ENCODE measurements around the gene MINDY3.
"Not testable (repeated sequence)": the region's sequence is repeated elsewhere in the genome, so short reads cannot be mapped to it uniquely, and the experiment has no call there.

MINDY3 gene

DNA sequence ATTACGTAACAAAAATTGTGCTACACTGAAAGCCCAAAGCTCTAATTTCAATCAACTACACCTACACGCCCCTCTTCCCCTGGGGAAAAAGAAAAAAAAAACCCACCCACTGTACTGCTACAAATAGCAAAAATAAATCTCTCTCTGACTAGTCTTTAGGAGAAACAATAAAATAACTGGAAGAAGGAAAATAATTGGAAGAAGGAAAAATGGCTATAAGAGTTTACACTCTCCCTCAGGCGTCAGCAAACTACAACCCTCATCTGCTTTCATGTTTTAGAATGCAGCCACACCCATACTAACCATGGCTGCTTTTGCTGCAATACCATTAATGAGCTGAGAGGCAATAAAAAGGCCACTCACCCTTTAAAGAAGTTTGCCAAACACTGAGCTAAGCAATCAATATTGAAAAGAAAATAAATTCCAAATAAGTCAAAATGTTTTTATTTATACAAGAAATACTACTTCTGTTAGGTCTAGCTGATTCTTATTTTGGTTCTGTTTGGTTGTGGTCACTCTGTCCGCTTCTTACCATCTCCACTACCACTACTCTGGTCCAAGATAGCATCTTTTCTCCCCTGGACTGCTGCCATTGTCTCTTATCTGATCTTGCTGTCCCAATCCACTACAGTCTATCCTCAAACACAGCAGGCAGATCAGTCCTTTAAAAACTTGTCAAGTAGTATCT is 3.8 kb downstream of the MINDY3 start:
- DNase-seq, result peak in 1 of 2 experiments; percentile 10

DNA sequence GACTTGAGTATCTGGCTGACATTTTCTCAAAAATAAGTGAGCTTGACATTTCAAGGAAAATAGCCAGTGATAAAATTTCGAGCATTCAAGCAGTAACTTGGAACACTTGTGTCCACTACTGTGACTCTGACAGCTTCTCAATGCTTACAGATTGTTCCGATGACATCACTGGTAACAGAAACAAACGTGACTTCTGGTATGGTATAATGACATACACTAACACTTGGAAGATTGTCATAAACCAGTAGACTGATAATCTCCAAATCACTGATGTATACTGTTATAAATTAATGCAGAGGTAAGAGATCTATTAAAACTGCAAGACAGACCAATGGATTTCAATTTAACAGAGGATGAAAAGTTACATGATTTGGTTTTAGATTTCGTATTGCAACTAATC is 6.5 kb downstream of the MINDY3 start:
- no peak for DNase-seq

DNA sequence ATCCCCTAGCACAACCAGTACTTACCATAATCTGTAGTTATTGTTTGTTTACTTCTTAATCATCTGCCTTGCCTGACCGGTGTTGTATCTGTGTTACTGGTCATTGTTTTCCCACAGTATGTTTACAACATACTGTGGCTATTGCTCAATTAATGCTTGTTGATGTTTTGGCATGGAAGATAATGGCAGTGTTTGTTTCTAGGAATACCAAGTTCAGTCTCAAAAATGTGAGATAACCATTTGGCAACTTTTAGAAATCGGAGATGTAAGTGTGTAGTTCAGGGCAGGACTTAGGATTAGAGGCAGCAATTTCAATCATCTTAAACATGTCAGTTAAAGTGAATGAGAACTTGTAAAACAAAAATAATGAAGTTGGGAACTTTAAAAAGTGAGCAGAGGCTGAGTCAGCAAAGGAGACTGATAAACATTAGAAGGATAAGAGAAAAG is 8.2 kb downstream of the MINDY3 start:
- DNase-seq, result no peak

DNA sequence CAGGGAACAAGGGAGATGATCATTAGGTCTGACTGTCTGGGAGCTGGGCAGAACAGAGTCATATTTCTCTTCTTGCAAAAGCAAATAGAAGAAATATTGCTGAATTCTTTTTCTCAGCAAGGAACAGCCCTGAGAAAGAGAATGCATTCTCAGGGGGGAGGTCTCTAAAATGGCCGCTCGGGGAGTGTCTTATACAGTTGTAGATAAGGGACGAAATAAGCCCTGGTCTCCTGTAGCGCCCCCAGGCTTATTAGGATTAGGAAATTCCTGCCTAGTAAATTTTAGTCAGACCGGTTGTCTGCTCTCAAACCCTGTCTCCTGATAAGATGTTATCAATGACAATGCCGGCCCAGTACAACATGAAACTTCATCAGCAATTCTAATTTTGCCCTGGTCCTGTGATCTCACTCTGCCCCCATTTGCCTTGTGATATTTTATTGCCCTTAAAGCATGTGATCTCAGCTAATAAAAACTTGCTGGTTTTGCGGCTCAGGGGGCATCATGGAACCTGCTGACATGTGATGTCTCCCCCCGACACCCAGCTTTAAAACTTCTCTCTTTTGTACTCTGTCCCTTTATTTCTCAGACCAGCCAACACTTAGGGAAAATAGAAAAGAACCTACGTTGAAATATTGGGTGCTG is 9.8 kb downstream of the MINDY3 start:
- not testable (repeated sequence) for DNase-seq

DNA sequence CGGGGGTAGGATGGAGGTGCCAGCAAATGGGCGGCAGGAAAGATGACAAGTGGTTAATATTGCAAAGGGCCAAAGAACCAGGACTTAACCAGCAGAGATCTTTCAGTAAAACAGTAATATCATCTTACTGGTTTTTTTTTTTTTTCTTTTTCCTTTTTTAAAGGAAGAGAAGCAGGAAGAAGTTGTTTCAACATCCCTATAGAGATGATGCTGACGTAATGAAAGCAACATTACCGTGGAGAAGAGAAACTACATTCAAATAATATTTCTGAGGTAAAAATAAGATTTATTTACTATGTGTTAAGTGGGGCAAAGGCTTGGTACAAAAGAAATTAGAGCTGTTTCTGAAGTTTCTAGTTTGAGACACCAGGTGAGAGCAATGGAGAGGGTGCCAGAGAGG is 11.0 kb downstream of the MINDY3 start:
- DNase-seq, result peak; percentile 40 to 44

DNA sequence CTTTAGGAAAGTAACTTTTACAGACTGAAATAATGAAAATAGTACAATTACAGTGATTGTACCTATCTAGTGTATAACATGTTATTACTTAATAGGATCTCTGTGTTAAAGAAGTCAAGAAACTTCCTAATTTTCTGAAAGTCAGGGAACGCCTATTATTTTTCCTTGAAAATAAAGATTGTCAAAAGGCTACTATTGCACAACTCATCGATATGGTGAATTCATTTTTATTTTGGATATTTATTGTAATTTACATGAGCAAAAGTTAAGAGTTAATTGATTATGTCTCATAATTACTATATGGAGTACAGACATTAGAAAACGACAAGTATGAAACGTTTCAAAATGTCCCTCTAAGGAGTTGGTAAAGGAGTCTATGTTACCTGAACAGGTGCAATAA is 12.8 kb downstream of the MINDY3 start:
- no peak for DNase-seq

DNA sequence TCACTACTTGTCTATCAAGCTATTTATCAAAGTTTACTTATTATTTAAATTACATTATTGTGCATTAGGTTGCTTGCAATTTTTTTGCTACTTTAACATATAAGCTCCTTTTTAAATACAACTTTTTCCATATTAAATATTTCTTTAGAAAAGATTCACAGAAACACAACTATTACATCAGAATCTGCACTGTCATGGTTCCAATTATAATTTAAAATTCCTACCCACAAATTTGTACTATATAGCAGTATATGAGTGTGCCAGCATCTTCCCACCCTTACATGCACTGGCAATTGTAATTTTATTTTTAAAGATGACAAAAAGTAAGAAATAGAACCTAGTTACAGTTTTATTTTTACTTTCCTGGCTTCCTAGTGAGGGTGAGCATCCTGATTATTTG is 15.8 kb downstream of the MINDY3 start:
- DNase-seq, result no peak

DNA sequence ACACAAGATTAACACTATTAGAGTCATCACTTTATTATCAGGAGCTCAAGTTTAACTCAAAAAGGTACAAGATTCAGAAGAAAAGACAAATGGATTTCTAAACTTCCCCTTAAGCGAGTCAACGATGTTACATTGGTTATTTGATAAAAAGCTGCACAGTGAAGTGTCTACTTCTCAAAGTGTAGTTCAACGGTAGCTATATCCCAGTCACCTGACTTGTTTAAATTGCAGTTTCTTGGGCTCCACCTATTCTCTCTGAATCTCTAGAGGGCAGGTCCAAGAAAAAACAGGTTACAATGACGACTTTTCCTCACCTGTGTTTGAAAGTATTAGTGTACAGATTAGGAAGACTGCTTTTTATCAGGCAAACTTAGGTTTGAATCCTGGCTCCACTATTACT is 16.6 kb downstream of the MINDY3 start:
- no peak for DNase-seq

DNA sequence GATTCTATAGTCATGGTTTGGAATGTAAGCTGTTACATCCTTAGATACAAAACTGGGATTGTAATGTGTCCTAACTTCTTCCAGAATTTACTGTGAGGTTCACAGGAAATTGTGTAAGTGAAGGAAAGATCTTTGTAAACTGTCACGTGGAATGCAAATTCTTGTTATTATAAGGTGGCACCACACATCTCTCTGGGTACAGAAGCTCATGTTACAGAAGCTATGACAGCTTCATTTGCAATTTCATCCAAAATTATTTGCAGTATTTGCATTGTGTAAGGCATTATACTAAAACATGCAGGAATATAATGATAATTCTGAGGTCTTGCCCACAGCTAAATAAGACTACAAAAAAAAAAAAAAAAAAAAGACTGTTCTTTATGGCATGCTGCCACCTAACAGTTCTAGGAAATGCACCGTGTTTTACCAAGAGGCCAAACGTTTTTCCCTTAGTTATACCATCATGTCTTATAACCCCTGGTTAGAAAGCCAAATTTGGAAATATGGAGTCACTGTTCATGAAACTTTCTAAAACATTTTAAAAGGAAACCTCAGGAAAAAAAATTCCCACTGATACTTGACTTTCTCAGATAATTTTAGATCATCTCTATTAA is 17.6 kb downstream of the MINDY3 start:
- DNase-seq, result no peak

DNA sequence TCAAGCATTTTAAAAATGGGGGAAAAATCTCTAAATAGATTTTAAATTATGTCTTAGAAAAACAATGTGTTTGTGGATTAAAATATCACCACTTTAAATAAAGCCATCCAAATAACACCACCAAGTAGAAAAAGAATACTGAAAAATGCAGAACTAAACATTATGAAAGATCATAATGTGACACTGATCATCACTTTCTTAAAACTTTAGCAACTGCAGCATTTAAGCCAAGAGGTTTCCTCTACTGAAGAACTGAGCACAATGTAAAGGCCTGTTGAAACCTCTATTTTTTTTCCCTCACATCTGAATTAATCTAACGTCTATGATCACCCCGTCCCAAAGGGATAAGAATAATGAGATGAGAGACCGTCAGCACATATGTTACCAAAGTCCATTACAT is 18.6 kb downstream of the MINDY3 start:
- peak; percentile 13 to 25 for DNase-seq

DNA sequence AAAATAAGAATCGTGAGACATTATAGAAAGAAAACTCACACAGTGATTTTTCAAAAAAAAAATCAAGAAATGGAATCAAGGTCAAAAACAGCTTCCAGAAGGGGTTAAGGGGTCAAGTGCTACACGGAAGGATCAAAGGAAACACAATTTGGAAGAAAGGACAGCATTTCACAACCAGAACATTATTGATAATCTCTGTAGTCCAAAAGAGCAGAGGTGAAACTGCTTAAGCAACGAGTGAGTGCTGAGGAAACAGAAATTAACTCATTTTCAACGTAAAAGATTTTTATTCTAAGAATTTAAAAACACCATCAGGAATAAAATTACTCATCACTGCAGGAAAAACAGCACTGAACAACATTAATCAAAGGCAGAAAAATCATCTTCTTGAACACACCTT is 23.5 kb downstream of the MINDY3 start:
- no peak for DNase-seq

DNA sequence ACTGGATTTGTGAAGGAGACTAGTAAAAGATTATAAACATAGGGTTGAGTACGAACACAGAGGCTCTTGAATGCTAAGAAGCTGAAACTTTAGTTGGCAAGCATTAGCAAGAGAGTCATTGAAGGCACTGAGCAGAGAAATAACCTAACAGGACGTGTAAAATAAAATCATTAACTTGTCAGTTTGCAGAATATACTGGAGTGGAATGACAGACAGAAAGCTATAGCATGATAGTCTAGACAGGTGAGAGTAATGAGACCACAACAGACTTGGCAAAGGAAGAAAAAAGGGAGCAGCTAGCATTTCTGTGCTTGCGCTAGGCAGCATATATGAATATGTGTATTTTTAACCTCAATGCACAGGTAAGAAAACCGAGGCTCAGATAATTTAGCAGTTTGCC is 30.8 kb downstream of the MINDY3 start:
- DNase-seq, result no peak

DNA sequence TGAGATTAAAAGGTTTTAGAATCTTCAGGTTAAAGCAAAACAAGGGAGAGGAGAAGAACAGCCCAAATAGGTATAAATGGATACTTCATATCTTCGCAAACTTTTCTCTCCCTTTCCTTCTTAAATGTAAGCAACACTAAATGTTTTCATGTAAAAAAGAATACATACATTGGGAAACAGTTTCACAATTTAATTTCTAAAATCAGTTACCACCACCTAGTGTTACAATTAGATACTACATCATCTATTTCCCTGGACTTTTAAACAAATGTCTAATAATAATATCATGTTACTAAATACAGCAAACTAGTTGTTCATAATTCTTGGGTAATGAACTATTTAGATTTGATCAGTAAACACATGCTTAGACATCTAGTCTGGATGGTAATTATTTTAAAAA is 35.8 kb downstream of the MINDY3 start:
- DNase-seq, result peak; percentile 40 to 52

DNA sequence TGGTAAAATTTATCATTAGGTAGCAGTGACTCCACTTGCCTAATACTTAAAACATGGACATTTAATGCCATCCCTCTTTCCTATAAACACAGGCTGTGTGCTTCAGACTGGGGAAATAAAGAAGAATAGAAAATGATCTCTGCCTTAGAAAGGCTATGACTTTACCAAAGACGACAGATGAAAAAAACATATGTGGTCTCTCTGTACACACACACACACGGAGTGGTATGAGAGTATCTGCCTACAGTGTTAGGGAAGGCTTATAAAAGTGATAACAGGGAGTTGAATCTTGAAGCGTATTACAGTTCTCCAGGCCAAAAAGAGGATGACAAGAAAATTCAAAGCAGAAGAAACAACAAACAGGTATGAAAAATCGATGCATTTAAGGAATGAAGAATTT is 38.2 kb downstream of the MINDY3 start:
- DNase-seq, result no peak

DNA sequence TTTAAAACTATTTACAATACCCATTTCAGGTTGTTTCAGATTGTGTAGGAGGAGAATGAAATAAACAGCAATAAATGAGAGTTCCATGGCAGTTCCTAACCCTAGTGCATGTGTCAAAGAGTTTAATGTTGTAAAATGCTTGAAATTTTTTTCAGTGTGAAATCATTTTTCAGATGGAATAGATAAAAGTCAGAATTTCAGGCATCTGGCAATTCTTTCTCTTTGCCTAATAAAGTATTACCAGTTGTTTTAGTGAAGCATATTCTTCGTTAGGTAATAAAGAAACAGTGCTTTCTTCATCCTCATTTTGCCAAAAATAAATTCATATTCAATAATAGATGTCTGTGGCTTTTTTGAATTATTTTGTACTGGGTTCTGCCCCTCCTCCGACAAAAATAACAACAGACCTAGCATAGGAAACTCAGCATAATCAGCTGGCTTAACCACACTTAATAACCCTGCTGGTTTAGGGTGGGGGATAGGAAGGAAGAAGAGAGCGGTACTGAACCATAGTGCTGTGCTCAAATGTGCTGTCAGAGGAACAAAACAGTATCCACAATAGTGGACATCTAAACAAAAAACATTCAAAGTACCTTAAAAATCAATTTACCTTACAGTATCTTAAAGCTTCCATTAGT is 39.1 kb downstream of the MINDY3 start:
- DNase-seq, result no peak

DNA sequence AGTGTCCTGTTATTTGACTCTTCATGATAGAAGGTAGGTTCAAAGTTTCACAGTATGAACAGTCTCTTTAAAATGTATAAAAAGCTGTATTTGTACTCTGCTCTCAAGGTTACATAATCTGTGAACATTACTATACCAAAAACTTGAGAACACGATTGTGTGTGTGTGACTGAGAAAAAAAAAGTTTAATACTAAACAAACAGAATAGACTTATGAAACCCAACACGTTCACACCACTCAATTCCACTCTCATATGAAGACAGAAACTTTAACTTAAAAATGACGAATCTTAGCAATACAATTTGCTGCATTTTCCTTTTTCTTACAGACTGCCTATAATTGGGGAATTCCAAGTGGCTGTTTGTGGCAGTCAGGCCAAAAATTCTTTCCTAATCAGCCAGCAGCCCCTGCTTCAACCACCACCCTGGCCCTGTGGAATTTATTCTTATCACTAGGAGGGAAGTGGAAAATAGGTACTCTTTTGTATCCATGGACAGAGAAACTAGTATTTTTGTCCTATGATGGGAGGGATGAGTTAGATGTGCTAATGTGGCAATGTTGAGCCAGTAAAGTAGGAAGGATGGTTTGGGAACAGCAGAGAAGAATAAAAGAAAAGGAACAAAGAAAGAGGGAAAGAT is 42.8 kb downstream of the MINDY3 start:
- DNase-seq, result no peak

DNA sequence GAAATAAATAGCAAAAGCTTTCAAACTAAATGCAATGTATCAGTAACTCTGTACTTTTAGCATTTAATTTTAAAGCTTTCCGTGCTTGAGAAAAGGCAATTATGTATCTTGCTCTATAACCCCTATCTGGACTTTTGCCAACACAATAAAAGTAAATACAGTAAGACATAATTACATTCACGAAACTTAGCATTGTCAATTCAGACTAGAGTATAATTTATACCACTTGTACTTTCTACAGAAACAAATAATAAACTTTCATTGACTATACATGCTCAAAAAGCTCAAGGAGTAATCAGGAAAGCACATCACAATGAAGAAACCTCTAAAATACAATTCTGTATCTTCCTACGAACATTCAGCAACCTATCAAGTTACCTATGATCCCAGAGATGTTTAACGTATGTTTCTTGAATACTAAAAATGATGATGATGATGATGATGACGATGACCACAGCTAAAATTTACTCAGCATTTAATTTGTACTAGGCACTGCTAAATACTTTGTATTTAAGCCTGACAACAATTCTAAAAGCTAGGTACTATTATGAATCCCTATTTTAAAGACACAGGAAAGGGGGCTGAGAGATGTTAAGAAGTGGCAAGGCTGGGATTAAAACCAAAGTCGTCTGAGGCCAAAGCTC is 44.9 kb downstream of the MINDY3 start:
- no peak for DNase-seq

DNA sequence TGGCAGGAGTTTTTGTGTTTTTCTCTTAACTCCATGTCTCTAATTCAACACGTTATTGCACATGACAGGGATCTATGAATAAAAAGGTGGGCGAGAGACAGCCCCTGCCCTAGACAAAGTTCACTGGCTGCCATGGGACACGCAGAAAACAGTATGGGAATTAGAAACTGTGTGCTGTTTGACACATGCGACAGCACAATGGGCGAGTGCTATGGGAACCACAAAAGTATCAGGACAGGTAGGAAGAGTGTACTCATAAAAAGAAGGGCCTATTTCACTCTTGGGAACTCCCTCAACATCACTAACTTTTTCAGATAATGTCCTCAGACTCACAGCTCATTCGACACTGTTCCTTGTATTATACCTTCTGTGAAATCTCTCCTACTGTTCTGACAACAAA is 45.7 kb downstream of the MINDY3 start:
- DNase-seq, result no peak

DNA sequence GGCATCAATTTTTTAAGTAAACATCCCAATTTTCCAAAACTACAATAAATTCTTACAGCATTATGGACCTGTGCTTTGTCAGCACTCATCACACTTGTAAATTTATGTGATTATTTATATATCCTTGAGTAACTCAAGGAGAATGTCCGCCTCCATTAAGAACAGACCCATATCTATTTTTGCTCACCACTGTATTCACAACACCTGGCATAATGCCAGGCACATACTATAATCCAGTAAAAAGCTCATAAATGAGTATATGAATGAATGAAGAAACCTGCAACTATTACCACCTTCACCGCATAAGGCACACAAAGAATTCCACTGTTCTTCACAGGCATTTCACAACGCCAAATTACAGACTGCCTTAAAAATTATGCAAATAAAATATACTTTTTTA is 46.9 kb downstream of the MINDY3 start:
- no peak for DNase-seq

DNA sequence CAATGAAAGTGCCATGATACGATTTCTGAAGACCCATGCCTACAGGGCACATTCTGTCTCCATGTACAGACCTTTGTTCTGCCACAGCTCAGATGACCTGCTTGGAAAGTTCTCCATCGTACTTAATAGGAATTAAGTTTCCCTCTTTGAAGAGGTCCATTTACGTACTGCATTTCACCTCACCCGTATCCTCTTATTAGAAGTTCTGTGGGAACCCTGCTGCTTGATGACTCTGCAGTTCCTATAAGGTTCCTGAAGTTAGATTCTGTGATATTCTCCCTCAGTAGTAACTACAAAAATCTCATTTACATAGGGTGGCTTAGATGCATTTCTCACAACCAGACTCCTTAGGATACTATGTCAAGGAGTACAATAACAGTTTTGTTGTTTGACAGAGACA is 50.9 kb downstream of the MINDY3 start:
- DNase-seq, result no peak

DNA sequence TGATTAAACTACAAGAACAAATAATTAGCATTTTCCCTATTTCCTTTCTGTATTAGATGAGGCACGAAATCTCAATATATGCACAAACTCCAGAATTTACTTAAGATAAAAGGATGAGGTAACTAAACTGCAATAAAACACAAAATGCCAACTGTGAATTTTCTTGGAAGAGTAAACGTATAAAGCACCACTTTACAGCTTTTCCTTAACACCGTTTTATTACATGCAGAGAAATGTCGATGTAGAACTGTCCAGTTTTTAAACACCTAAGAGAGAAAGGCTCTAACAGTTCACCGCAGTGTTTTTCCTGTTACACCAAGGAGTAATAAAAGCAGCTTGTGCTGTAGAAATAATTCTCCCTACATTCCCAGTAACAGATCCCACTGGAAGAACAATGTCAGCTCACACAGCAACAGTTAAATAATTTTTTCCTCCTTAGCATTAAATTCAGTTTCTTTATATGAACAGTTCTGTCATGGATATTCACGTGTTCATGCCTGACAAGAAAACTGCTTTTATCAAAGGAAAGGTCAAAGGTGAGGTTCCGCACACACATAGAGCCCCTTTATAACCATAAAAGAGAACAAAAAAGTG is 52.0 kb downstream of the MINDY3 start:
- DNase-seq, result no peak

DNA sequence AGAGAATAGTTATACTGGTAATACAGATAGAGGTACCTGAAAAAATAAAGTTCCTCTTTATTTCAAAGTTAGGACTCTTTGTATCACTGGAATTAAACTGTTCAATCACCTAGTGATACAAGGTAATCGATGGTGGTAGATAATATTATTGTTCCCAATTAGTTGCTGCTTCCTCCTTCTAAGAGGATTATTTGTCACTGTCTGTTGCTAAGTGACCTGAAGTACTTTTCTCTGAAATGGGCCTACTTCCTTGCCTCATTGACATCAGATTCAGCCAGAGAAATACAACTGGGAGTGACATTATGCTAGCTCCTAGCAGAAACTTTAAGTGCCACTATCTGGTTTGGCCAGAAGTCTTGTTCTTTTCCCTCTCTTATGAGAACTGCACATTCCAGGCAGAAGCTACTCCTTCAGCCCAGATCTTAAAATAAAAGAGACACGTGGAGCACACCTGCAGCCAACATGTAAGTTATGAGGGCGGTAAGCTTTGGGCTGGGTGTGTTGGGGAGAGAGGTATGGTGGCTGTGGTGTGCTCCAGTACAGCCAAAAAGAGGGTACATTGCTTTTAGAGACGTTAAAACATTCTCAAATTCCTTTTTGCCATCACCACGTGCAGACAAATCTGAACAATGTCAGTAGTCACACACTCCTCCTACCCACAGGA is 54.8 kb downstream of the MINDY3 start:
- DNase-seq, result no peak
